GDM1 (cell line): ENCODE results near the gene PRMT1.
A peak's percentile ranks its signal among the peaks of the same experiment; 100 is the strongest.

ENCODE experiments used
- DNase-seq: peaks from one replicate; lab custom pipeline; 2025; lab: John Stamatoyannopoulos, UW

PRMT1 gene

DNA sequence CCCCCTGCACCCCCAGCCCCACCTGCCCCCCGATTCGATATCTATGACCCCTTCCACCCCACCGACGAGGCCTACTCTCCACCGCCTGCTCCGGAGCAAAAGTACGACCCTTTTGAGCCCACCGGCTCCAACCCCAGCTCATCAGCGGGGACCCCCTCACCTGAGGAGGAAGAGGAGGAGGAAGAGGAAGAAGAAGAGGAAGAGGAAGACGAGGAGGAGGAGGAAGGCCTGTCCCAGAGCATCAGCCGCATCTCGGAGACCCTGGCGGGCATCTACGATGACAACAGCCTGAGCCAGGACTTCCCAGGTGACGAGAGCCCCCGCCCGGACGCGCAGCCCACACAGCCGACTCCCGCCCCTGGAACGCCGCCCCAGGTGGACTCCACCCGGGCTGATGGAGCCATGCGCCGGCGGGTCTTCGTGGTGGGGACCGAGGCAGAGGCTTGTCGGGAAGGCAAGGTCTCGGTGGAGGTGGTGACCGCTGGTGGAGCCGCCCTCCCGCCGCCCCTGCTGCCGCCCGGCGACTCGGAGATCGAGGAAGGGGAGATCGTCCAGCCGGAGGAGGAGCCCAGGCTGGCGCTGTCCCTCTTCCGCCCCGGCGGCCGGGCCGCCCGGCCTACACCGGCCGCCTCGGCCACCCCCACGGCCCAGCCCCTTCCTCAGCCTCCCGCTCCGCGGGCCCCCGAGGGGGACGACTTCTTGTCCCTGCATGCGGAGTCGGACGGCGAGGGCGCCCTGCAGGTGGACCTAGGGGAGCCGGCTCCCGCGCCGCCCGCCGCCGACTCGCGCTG is 25.8 kb upstream of the PRMT1 start:
- DNase-seq: no peak

GRCh38 chr19:49651820-49652550 is 25.1 kb upstream of the PRMT1 start:
- DNase-seq: no peak

GRCh38 chr19:49652551-49653465 is 24.3 kb upstream of the PRMT1 start:
- no peak for DNase-seq

- DNase-seq: no peak
Observed at GRCh38 chr19:49653466-49653806, 23.6 kb upstream of the PRMT1 start.

- DNase-seq: no peak
Observed at GRCh38 chr19:49654581-49654980, 22.5 kb upstream of the PRMT1 start.

GRCh38 chr19:49655570-49656455 is 21.3 kb upstream of the PRMT1 start:
- DNase-seq: no peak

DNA sequence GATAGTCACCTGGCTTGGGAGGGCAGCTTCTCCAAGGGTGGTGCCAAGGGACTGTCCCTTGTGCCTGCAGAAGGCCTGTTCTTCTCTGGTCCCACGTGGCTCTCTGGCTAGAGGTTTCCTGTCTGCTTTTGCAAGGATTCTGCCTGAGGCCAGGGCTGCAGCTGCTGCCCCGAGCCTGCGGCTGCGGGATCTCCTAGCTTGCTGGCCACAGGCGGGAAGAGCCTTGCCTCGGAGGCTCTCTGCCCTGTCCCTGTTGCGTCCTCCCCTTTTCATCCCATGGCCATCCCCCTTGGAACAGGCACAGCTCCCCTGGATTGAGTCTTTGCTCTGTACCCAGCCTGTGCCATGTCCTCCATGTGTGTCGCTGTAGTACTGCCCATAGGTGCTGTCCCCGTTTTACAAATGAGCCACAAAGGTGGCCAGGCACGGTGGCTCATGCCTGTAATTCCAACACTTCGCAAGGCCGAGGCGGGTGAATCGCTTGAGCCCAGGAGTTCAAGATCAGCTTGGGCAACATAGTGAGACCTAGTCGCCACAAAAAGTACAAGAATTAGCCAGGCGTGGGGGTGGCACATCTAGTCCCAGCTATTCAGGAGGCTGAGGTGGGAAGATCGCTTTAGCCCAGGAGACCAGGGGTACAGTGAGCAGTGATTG is 20.5 kb upstream of the PRMT1 start:
- DNase-seq: no peak

- no peak for DNase-seq
Observed at GRCh38 chr19:49657493-49658138, 19.5 kb upstream of the PRMT1 start.

DNA sequence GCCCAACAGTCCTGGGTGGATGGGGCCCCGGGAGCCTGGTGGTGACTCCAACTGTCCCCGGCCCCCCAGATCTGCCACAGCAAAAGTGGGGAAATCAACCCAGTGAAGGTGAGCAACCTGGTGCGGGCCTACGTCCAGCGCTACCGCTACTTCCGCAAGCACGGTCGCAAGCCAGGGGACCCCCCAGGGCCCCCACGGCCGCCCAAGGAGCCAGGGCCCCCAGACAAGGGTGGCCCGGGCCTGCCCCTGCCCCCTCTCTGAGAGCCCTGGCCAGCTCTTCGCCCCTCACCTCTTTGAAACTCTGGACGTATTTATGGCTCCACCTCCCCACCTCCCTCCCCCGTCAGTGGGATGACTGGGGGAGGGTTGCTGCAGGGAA is 18.9 kb upstream of the PRMT1 start:
- DNase-seq: no peak

DNA sequence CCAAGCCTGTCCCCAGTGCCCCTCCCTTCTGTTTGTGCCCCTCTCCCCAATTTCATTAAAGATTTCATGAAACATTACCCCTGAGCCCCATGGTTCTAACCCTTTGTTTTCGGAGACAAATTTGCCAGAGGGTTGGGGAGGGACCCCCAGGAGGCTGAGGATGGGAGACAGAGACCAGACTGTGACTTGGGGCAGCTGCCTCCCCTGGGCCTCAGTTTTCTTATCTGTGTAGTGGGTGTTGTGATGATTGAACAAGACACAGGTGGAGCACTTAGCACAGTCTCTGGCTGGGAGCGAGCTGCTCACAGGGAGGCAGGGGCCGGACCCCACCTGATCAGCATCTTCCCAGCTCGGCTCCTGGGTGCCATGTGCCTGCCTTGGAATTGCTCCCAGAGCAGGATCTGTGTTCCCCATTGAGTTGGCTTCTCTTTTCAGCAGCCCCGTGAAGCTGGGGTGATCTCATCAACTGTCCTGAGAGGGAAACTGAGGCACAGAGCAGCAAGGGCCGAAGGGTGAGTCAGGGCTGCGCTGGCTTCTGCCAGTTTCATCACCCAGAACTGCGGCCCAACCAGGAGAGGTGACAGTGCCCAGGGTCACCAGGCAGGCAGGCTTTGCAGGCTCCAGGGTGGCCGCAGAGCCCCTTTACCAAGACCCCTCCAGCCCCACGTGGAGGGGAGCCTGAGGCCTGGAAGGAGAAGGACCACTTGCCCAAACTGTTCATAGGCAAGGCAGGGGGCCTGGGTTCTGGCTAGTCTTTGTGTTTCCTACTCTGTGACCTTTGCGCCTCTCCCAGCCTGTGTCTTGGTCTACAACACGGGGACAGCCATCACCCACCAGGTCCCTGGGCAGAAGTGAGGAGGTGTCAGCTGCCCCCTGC is 18.3 kb upstream of the PRMT1 start:
- DNase-seq: no peak

- no peak for DNase-seq
Observed at GRCh38 chr19:49660338-49660961, 16.6 kb upstream of the PRMT1 start.

DNA sequence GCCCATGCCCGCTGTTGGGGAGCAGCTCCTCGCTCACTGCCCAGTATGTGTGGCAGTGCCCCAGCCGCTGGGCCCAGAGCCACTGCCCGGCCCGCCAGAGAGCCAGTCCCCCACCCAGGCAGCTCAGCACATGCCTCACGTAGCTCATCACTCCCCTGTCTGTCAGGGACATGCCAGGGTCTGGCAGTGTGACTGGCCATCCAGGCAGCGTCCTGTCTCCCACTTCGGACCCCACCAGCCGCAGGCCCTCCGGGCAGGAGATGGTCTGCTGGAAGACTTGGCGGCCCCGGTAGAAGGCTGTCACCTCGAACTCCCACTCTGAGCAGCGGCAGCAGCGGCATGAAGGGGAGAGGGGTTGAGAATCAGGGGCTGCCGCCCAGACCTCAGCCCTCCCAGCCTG is 15.1 kb upstream of the PRMT1 start:
- no peak for DNase-seq

DNA sequence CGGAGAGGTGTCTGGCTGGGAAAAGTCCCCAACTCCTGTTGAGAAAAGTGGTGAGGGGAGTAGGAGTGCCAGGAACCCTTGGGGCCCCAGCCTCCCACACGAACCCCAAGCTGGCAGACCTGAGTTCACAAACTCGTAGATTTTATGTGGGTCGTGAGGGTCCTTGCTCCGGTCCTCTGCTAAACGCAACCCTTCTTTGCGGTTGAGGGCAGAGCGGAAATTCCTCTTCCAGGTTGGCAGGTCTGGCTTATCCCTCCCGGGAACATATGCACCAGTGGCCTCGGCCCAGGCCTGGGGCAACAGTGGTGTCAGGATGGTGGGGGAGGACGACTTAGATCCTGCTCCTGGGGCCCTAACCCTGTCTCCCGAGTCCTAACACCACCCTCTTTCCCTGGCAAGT is 13.8 kb upstream of the PRMT1 start:
- no peak for DNase-seq

GRCh38 chr19:49664171-49665035 is 12.7 kb upstream of the PRMT1 start:
- DNase-seq: peak; percentile 49

- DNase-seq: no peak
Observed at GRCh38 chr19:49665036-49665350, 12.1 kb upstream of the PRMT1 start.

- DNase-seq: peak; percentile 90
Observed at GRCh38 chr19:49665351-49666119, 11.5 kb upstream of the PRMT1 start, which contains the start of the genes BCL2L12 and IRF3. Gene BCL2L12, plus strand, starts transcription at chr19:49665933. Its CDS starts 760 bp downstream, at chr19:49666693. Gene IRF3, minus strand, starts transcription at chr19:49665857. Its CDS starts 1,019 bp downstream, at chr19:49664838.

- no peak for DNase-seq
Observed at GRCh38 chr19:49666120-49666444, 11.0 kb upstream of the PRMT1 start.
